Pons (tissue), 1 donor: ENCODE data around the gene PXDC1.
"Not testable (repeated sequence)": the region's sequence is repeated elsewhere in the genome, so short reads cannot be mapped to it uniquely, and the experiment has no call there.

ENCODE experiments used
- DNase-seq: peaks from one replicate; pipeline ENCODE4 v3.0.0-alpha.2; 2016; ENCODE audit warnings: low spot score

The PXDC1 gene

GRCh38 chr6:3782876-3783832 lies 31.6 kb upstream of the PXDC1 start:
- no peak for DNase-seq

DNA sequence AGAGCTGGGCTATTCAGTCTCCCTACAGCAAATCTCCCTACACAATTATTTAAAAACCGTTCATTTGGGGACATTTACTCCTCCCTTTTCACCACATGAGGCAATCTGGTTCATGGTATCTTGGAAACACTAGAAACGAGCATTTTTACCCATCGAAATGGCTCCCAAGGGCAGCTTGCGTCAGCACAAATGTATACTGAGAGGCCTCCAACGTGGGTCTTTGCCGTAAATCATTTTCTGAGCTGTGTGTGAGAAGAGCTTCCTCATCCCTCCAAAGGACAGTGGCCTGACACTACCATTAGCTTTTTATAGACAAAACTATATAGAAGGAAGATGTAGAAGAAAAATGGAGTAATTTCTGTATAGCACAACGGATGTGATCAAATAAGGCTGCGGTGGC lies 30.0 kb upstream of the PXDC1 start:
- no peak for DNase-seq

GRCh38 chr6:3779574-3779849 lies 28.0 kb upstream of the PXDC1 start:
- no peak for DNase-seq

GRCh38 chr6:3778701-3779573 lies 27.4 kb upstream of the PXDC1 start:
- DNase-seq = no peak

GRCh38 chr6:3777730-3778461 lies 26.4 kb upstream of the PXDC1 start:
- DNase-seq = no peak

GRCh38 chr6:3776881-3777507 lies 25.5 kb upstream of the PXDC1 start:
- DNase-seq = no peak

- no peak for DNase-seq
Observed at GRCh38 chr6:3775847-3776246, 24.3 kb upstream of the PXDC1 start.

GRCh38 chr6:3775386-3775785 lies 23.9 kb upstream of the PXDC1 start:
- DNase-seq = no peak

GRCh38 chr6:3773678-3774298 lies 22.3 kb upstream of the PXDC1 start:
- DNase-seq = peak; percentile 12

- not testable (repeated sequence) for DNase-seq
Observed at GRCh38 chr6:3772127-3772999, 20.9 kb upstream of the PXDC1 start.

GRCh38 chr6:3771407-3772011 lies 20.0 kb upstream of the PXDC1 start:
- DNase-seq = no peak

GRCh38 chr6:3770023-3770720 lies 18.7 kb upstream of the PXDC1 start:
- DNase-seq = no peak

- no peak for DNase-seq
Observed at GRCh38 chr6:3769610-3770009, 18.1 kb upstream of the PXDC1 start.

DNA sequence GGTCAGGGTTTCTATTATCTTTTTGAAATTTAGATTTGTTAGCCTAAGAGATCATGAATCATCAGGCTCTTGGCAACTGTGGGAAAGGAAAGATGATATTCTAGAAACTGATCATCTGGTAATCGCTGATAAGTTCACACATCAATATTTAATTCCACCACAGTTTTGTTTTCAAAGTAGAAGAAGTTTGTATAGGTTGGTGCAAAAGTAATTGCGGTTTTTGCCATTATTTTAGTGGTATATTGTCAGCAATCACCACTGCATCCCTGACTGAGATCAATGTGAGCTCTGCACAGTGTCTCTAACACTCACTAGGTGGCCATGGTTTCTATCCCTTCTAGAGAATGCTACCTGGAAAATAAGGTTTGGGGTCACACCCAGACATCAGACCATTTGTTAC lies 17.0 kb upstream of the PXDC1 start:
- DNase-seq = no peak

DNA sequence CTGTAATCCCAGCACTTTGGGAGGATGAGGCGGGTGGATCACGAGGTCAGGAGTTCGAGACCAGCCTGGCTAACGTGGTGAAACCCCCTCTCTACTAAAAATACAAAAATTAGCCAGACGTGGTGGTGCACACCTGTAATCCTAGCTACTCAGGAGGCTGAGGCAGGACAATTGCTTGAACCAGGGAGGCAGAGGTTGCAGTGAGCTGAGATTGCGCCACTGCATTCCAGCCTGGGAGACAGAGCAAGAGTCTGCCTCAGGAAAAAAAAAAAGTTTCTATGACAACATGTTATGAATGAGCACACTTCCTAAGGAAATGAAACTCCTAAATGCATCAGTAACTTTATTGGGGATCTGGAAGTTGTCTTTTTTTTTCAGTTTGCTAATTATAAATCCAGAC lies 16.0 kb upstream of the PXDC1 start:
- not testable (repeated sequence) for DNase-seq

- DNase-seq = no peak
Observed at GRCh38 chr6:3766214-3766613, 14.7 kb upstream of the PXDC1 start.

- no peak for DNase-seq
Observed at GRCh38 chr6:3765415-3765814, 13.9 kb upstream of the PXDC1 start.

DNA sequence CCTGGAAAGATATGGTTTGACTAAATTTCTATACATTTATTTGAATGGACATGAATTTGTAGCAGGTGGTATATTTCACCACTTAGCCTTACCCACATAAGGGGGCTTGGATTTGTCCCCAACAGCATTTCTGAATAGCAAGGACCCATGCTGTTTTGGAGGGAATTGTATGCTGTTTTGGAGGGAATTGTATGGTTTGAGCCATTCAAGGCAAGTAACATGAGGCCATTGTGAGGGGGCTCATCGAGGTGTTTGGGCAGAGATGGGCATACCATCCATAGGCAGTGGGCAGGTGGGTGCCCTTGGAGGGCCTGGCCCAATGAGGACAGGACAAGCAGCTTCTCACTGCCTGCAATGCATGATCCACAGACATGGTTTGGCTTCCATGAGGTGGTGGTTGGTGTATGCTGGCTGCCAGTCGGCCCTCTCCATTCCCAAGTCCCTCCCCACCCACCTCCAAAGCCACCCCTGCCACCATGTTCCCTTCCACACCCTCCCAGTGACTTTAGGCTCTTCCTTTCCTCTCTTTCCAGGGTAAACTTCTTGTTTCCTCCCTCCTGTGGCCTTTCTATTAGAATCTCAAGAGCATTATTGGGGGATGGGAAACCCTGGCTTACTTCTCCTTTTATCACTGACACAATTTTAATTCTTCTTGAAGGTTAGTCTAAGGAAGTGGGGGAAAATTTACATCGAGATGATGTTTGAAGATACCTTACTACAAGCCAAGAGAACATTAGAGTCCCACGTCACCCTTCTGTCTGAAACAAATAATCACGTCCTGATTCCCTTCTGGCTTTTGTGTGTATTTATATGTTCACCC lies 13.2 kb upstream of the PXDC1 start:
- no peak for DNase-seq

DNA sequence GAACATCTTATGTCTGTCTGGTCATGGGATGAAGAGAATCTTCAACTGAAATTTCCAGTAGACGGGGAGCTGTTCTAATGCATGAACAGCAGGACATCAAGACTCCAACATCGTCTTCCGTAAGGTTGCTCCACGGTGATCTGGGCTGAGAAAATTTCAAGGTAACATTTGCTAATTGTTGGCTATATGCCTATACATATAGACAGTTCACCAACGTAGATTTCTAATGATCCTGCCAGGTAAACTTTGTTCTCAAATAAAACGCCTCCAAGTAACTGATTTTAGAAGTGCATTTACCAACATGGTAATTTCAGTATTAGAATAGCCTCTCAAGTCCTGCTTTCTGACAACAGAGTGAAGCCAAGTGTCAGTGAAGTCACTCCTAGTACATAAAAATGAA lies 11.3 kb upstream of the PXDC1 start:
- no peak for DNase-seq
